ENCODE measurements around the gene ANKS1B.
"Not testable (repeated sequence)": the region's sequence is repeated elsewhere in the genome, so short reads cannot be mapped to it uniquely, and the experiment has no call there.

The ANKS1B gene

DNA sequence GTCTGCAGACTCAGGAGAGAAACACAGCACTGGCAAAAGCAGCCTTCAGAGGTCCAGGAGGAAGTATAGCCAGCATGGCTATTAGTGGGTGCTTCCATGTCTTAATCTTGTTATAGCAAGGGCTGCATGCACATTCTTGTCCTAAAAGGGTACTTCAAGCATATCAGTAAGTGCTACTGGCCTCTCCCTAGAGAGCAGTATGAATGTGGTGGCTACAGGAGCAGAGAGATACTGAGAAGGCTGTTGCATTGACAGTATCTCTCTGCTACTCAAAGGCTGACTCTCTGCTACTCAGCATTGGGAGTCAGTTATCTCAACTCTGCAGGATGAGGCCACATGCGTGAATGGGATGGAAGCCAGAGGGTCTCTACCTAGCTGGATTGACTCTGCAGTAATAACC, 335.2 kb downstream of the ANKS1B start:
- DNase-seq (ENCODE audit: extremely low spot score): no peak
- ChIA-PET CTCF (no interaction called here), POLR2A (no interaction called here)
- TF ChIP-seq, protein P1, sequence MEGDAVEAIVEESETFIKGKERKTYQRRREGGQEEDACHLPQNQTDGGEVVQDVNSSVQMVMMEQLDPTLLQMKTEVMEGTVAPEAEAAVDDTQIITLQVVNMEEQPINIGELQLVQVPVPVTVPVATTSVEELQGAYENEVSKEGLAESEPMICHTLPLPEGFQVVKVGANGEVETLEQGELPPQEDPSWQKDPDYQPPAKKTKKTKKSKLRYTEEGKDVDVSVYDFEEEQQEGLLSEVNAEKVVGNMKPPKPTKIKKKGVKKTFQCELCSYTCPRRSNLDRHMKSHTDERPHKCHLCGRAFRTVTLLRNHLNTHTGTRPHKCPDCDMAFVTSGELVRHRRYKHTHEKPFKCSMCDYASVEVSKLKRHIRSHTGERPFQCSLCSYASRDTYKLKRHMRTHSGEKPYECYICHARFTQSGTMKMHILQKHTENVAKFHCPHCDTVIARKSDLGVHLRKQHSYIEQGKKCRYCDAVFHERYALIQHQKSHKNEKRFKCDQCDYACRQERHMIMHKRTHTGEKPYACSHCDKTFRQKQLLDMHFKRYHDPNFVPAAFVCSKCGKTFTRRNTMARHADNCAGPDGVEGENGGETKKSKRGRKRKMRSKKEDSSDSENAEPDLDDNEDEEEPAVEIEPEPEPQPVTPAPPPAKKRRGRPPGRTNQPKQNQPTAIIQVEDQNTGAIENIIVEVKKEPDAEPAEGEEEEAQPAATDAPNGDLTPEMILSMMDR (IDR thresholded peaks at IDR 0.05; ENCODE audit: control extremely low read depth, extremely low read depth, low read depth, missing control alignments): no peak

DNA sequence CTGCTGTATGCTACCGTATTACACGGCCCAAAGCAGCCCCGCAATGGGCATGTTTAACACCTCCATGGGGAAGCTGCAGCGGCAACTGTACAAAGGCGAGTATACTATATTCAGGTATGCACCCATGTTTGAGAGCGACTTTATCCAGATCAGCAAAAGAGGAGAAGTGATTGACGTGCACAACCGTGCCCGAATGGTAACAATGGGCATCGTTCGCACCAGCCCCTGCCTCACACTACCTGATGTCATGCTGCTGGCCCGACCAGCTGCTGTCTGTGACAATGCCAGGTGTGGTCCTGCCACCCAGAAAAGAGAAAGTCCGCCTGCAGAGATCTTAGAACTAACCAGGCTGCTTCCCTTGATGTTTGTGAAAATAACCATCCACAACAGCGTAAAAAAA, 336.6 kb downstream of the ANKS1B start:
- DNase-seq (ENCODE audit: extremely low spot score): no peak
- TF ChIP-seq, protein P1 (IDR thresholded peaks at IDR 0.05; ENCODE audit: control extremely low read depth, extremely low read depth, low read depth, missing control alignments): no peak
- CTCF ChIA-PET: interaction anchor here (1.0 to 2.5 kb wide), 3 partner anchors 11 to 604 kb away, joined by 3 to 9 read pairs (median 3); no protein-coding TSS in a partner anchor
- POLR2A ChIA-PET: no interaction called here

DNA sequence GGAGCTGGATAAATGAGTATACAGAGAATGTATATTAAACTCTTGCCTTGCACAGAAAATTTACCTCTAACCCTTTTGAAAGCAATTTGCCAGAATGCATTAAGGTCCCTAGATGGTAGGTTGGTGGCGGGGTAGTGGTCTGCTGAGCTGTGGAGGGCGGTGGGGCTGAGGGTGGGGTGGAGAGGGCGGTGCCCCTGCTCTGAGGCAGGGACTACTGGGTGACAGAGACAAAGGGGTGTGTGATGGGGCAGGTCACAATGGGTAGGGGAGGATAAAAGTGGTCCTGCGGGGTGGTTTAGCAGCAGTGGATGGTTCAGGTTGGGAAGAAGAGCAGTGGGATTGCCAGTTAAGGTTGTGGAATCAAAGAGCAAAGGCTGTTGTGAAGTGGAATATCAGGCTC, 337.3 kb downstream of the ANKS1B start, which contains the start of gene GARIN6:
Gene GARIN6 (plus strand): TSS at position 301 of the 400 bp plus-strand sequence. CDS start 422 bp downstream, outside the sequence.
- TF ChIP-seq, protein P1 (IDR thresholded peaks at IDR 0.05; ENCODE audit: control extremely low read depth, extremely low read depth, low read depth, missing control alignments): no peak
- DNase-seq (ENCODE audit: extremely low spot score): no peak
- ChIA-PET CTCF (interaction anchor here (1.6 to 2.5 kb wide), 2 partner anchors 11 to 604 kb away, joined by 3 to 9 read pairs; no protein-coding TSS in a partner anchor), POLR2A (no interaction called here)

DNA sequence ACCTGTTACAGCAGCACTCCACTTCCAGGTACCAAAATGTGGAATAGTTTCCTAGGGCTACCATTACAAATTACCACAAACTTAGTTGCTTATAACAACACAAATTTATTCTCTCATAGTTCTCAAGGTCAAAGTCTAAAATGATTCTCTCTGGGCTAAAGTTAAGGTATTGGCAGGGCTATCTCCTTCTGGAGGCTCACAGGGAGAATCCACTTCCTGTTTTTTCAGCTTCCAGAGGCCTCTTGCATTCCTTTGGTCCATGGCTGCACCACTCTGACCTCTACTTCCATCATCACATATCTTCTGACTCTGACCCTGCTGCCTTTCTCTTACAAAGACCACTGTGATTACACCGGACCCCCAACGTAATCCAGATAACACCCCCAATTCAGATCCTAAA, 340.1 kb downstream of the ANKS1B start:
- ChIA-PET CTCF (no interaction called here), POLR2A (no interaction called here)
- DNase-seq (ENCODE audit: extremely low spot score): no peak
- TF ChIP-seq, protein P1 (IDR thresholded peaks at IDR 0.05; ENCODE audit: control extremely low read depth, extremely low read depth, low read depth, missing control alignments): no peak

DNA sequence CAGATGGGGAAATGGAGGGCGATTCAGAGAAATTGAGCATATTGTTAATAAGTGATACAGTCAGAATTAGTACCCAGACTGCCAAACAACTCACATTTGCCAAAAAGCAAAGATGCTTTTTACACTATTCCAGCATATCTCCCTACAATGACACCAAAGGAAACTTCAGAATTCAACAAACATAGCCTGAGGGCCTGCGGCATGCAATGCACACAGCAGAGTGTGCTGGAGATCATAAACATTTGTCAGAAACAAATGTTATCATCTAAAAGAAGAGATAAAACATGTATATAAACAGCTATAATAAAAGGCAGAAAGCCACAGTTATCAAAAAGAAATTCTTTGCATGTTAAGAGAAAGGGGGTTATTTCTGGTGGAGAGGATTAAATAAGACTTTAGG, 357.3 kb downstream of the ANKS1B start:
- TF ChIP-seq, protein P1 (IDR thresholded peaks at IDR 0.05; ENCODE audit: control extremely low read depth, extremely low read depth, low read depth, missing control alignments): no peak
- no peak for DNase-seq (ENCODE audit: extremely low spot score)
- POLR2A ChIA-PET: no interaction called here
- CTCF ChIA-PET: no interaction called here

DNA sequence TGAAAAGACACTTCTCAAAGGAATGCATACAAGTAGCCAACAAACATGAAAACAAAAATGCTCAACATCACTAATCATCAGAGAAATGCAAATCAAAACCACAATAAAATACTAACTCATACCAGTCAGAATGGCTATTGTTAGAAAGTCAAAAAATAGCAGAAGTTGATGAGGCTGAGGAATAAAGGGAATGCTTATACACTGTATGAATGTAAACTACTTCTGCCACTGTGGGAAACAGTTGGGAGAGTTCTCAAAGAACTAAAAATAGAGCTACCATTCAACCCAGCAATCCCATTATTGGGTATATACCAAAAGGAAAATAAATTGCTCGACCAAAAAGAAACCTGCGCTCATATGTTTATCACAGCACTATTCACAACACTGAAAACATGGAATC, 360.1 kb downstream of the ANKS1B start:
- CTCF ChIA-PET; DNase-seq (ENCODE audit: extremely low spot score); POLR2A ChIA-PET: not testable (repeated sequence)

DNA sequence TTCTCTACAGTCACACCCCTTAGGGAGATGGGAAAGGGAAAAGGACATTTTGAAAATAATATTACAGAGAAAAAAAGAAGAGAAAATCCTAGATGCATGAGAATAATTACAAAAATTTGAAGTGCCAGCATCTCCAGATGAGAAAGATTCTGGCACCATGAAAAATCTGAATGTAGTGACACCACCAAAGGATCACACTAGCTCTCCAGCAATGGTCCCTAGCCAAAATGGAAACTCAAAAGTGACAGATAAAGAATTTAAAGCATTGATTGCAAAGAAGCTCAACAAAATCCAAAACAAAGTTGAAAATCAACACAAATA, 364.6 kb downstream of the ANKS1B start:
- CTCF ChIA-PET: interaction anchor here (0.6 to 5.3 kb wide), 22 partner anchors 9 to 585 kb away, joined by 3 to 90 read pairs (median 4); no protein-coding TSS in a partner anchor
- no peak for DNase-seq (ENCODE audit: extremely low spot score)
- POLR2A ChIA-PET: no interaction called here
- TF ChIP-seq, protein P1 (IDR thresholded peaks at IDR 0.05; ENCODE audit: control extremely low read depth, extremely low read depth, low read depth, missing control alignments): no peak

Data from GM10248 (cell line).